NCI-H2227 treated with DMSO at 0.1 percent for 48 hours (cell line): ENCODE measurements around the gene SPATA19.

Experiments used
- DNase-seq: peaks from one replicate; lab custom pipeline; 2025; lab: John Stamatoyannopoulos, UW

The SPATA19 gene

DNA sequence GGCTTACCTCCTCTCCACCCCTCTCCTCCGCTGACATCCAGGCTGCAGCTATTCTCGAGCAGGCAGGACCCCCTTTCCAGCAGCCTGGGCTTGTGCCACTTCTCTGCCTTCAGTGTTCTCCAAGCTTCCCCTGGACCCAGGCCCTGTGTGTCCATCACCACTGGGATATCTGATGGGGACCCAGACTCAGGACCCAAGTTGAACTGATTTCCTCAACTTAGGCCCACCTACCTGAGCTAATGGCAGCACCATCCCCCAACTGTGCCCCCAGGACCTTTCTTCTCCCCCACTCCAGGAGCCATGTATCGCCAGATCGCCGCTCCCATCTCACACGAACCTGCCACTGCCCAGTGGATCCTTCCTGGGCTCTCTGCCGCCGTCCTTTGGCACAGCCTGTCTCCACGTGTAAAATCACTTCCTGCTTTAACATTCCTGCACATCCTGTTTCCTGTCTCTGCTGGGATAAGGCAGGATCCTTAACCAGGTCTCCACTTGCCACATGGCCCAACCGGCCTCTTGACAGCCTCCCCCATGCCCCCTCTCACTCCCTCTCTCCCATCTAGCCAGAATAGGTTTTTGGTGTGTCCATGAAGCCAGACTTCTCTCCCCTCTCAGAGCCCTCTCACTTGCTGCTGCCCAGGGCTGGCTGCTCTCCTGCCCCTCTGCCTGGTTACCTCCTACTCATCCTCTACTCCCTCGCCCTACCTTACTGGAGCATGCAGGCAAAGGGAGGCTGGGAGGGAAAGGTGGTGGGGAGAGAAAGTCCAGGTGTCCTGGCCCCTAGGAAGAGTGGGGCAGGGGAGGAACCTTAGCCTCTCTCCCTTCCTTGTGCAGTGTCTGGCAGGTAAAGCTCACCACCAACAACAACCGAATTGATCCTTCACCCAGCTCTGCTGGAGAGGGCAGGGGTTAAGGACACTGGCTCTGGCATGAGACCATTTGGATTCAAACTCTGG lies 9.4 kb downstream of the SPATA19 start:
- no peak for DNase-seq

DNA sequence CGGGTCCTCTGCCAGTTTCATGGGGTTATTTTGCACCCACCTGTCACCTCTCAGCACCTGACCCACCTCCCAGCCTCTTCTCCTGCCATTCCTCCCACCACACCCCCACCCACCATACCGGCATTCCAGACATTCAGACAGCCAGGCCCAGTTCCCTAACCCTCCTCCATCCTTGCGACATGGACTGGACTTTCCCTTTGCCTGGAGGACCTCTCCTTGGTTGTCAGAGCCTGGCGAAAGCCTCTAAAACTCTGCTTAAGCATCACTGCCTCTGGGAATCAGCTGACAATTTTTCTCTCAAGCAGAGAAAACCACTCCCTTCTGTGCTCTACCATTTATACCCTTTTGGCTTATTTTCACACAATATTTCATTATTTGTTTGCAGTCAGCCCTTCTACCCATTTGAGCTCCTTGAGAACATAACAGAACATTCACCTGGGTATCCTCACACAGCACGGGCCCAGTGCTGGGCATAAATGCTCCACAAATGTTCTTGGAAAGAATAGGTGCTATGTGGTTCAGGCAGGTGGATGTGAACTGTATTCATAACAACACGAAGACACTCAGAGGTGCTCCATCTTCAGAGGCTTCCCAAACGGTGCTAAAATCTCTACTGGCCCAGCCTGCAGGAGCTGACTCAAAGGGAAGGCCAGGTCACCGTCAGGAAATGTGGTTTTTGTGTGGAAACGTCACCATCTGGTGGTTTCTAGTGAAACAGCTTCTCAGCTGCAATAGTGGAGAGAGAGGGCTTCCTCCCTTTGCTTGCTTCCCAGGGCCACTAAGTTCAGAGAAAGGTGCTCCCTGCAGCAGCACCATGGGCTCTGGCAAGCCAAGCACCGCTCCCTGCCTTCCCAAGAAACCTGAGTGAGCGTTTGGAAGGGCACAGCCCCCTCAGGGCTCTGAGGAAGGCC lies 10.4 kb downstream of the SPATA19 start:
- peak; percentile 39 for DNase-seq

DNA sequence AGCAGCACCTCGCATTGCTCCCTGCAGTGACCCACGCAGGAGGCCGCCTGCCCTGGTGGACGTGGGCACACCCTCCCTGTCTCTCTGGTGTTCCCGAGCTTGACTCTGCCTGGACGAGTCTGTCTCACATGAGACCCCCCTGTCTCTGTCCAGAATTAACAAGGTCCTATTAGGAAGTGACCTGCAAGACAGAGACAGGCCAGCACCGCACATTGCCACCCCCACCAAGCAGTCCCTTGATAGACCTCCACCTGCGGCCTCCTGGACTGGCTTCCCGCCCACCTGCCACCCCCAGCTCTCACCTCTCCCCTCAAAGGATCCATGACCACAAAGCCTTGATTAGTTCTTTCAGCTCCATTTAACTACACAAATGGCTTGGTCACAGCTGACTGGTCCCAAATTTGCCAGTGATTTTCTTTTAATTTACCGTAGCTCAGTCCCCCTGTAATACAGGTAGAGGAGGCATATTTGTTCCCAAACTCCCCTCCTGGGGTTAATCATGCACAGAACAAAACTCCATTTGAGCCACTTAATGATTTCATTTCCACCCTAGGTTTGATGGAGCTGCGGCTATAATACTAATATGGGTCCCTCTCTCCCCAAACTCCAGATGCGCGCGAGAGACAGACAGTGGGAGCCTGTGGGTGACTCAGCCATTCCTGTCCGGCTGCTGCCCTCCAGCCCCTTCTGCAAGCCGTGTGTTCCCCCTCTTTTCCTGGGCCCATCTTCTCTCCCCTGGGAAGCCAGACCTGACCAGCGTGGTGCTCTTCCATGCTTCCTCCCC lies 11.2 kb downstream of the SPATA19 start:
- no peak for DNase-seq

GRCh38 chr11:133832991-133833897 lies 12.1 kb downstream of the SPATA19 start:
- no peak for DNase-seq

DNA sequence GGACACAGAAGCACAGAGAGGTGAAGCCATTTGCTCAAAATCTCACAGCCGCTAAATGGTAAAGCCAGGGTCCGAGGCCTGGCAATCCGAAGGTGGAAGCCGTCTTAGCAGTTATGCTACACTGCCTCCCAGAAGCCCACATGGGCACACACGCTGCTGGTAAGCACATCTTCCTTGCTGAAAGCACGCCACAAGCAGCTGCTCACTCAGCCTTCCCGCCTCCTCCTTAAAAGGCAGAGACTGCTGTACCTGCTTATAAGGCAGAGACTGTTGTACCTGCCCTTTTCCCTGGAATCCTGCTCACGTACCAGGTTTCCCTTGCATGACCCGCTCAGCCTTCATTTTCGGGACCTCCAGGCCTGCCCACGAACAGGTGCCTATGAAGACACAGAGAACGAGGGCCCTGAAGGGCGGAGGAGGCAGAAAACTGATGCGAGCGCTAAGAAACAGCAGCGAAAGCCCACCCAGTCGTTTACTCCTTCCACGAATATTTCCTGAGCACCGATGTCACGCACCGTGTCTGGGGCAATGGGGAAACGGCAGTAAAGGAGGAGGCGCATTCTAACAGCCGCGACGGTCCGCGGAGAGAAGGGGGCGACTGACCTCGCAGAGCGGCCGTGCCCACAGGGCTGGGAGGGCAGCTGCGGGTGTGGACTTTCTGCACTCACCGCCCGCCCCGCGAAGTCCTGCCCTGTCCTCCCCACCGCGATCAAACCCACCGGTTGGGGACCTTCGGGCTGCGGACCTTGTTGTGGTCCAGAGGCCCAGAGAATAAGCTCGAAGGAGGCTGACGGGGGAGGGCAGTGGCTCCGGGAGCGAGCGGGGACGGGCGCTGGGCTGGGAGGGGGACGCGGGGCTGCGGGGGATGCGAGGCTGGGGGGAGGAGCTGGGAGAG lies 13.0 kb downstream of the SPATA19 start:
- no peak for DNase-seq

- DNase-seq = no peak
These were observed 14.1 kb downstream of the SPATA19 start for GRCh38 chr11:133830931-133831907.

- DNase-seq = no peak
These were observed 15.7 kb downstream of the SPATA19 start for GRCh38 chr11:133829566-133829965.

- DNase-seq = no peak
These were observed 16.4 kb downstream of the SPATA19 start for GRCh38 chr11:133828871-133829270.

DNA sequence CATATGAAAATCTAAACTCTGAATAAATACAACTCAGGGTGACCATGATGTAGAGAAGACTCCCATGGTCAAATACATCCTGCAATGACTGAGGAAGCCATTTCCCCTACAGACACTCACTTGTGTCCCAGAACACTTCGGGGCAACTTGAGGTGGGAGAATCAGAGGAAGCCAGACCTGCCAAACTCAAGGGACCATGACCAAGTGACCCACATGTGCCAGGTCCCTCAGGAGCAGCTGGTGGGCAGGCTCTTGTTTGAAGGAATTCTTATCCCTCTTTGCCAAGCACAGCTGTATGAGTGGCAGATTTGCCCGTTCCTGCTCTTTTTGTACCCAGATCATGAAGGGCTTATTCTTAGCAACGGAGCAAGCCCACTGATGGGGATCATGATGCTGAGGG lies 17.8 kb downstream of the SPATA19 start:
- no peak for DNase-seq

GRCh38 chr11:133826866-133827265 lies 18.4 kb downstream of the SPATA19 start:
- no peak for DNase-seq

DNA sequence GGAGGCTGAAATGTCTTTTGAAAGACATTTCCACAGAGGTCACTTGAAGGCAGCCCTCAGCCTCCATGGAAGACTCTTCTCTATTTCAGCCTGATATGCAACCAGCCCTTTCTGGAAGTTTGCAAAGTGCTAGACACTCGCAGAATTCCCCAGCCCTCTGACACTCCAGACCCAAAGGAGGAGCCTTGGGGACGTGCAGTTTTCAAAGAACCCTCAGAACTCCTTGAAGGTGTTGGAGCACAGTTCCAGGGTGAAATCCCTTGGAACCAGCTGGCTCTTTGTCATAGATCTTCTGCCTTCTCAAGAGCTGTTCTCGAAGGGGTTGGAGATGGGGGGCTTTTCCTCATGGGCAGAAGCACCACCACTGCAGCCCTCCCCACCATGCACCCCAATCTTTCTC lies 19.6 kb downstream of the SPATA19 start:
- no peak for DNase-seq

GRCh38 chr11:133825156-133825555 lies 20.2 kb downstream of the SPATA19 start:
- DNase-seq = no peak

DNA sequence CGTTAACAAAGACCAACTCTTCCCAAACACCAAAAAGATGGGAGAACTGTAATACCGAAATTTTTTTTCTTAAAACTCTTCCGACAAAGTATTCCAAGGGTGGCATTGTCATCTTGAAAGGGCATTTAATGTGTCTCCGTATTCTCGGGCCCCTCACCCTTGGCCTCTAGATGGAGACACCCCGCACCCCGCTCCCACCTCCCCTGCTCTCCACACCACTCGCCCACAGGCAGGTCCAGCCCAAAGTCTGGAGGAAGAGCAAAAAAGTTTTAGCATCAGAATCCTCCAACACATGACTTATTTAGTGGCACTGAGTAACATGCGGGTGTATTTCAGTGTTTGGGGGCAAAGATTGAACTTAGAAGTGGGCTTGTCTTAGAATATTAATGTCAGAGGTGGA lies 20.7 kb downstream of the SPATA19 start:
- DNase-seq = no peak

GRCh38 chr11:133823614-133824013 lies 21.7 kb downstream of the SPATA19 start:
- no peak for DNase-seq

- DNase-seq = no peak
These were observed 22.1 kb downstream of the SPATA19 start for GRCh38 chr11:133823211-133823610.

DNA sequence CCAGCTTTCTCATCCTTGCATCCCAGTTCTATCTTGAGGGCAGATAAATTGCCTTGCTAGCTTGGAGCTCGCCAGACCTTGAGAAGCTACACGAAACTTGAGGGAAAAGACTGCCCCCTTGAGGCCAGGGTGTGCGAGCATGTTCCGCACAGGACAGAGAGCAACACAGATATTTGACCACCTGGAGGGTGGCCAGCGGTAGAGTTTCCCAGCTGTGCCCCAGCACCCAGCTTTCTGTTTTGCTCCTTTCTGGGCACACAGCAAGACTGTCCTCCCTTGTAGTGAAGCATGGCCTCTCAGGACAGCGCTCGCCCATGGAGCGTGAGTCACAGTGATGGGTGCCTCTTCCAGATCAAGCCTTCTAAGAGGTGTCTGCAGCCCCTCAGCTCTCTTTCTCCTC lies 23.5 kb downstream of the SPATA19 start:
- DNase-seq = no peak

- no peak for DNase-seq
These were observed 25.5 kb downstream of the SPATA19 start for GRCh38 chr11:133819746-133820315.

- no peak for DNase-seq
These were observed 26.2 kb downstream of the SPATA19 start for GRCh38 chr11:133819114-133819513.
